Muscle of leg (tissue), 11 donors: ENCODE data around the gene RASGRF1. TPM values are rescaled to one million over a fixed set of nuclear protein-coding genes. Genes with fewer than 3 reads are reported as not detected.
A peak's percentile ranks its signal among the peaks of the same experiment; 100 is the strongest.

Experiments
- DNase-seq: peaks from one replicate; pipeline ENCODE4 v3.0.0; 2013
- H3K27ac ChIP-seq: one replicate; pipeline ENCODE4 v1.5.1; 2013; ENCODE audit warnings: mild to moderate bottlenecking, low read length, control low read depth
- H3K27me3 ChIP-seq: one replicate; pipeline ENCODE4 v1.6.1; 2013; ENCODE audit warnings: low read length; ENCODE audit not compliant: control insufficient read depth, insufficient read depth
- H3K36me3 ChIP-seq: one replicate; pipeline ENCODE4 v1.6.1; 2013; ENCODE audit warnings: low read length; ENCODE audit not compliant: control insufficient read depth, insufficient read depth
- H3K4me1 ChIP-seq: one replicate; pipeline ENCODE4 v1.6.1; 2013; ENCODE audit warnings: low read length; ENCODE audit not compliant: control insufficient read depth, insufficient read depth
- H3K4me3 ChIP-seq: one replicate; pipeline ENCODE4 v1.5.1; 2013; ENCODE audit warnings: low read length, control low read depth
- H3K9me3 ChIP-seq: replicated peaks from 2 replicates; pipeline ENCODE4 v1.6.1; 2013; ENCODE audit warnings: low read depth, low read length; ENCODE audit not compliant: control insufficient read depth
- WGBS: methylation state at CpG from one replicate; pipeline ENCODE4 v1.1.5; 2013; ENCODE audit warnings: missing lambda C conversion rate; ENCODE audit not compliant: insufficient coverage; 5-methylcytosine and 5-hydroxymethylcytosine counted together
- polyA plus RNA-seq, 8 donors: library from polyadenylated mRNA; unstranded; fragments of 120-200 nt; gene quantifications; one replicate each; pipeline versions ENCODE4 v1.2.1 to v1.2.3, GENCODE V29; 2013; ENCODE audit warnings: inconsistent platforms in 1 of 8, low replicate concordance in 1 of 8; ENCODE audit not compliant: insufficient read length in 8 of 8, insufficient read depth in 1 of 8
- total RNA-seq: library from RNA; stranded (reverse); fragments of 120-200 nt; gene quantifications from one replicate; pipeline ENCODE4 v1.2.4, GENCODE V29; 2013

The RASGRF1 gene
- total and polyA plus RNA-seq, 9 donors: 0.08 to 0.93 (median 0.16) TPM

DNA sequence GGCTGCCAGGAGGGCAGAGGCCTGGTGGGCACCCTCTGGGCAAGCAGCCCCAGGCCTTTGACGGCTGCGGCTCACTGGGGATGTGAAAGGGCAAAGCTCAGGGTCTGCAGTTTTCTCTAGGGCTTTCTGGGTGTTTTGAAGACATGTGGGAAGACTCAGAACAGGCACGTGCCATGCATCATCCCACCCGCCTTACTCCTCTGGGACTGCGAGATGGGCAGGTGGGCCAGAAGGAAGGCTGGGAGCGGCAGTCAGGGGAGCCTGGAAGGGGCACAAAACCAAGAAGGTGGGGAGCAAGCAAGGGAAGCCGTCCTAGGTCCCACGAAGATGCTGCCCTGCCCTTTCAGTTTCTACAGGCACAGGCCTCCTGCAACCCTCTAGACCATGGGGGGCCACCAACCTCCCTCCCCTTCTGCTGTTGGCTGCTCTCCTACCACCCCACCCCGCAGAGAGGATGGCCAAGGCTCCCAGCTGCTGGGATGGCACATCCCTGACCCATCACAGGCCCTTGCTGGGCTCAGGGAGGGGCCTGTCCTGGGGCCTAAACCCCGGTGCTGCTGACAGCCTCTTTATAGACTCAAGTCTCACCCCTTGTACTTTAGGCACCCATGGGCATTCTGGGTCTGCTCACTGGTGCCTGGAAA is 73.9 kb downstream of the RASGRF1 start:
- H3K4me3 ChIP-seq: no peak overlapping the region
- H3K36me3 ChIP-seq: no peaks in the 10 kb centered on the region
- no peak for DNase-seq
- H3K27ac ChIP-seq: no peak overlapping the region
- H3K9me3 ChIP-seq: no peaks in the 10 kb centered on the region
- 73% methylated on average over 8 of the region's 10 CpGs for WGBS
- H3K27me3 ChIP-seq: no peaks in the 10 kb centered on the region
- H3K4me1 ChIP-seq: no peaks in the 10 kb centered on the region

DNA sequence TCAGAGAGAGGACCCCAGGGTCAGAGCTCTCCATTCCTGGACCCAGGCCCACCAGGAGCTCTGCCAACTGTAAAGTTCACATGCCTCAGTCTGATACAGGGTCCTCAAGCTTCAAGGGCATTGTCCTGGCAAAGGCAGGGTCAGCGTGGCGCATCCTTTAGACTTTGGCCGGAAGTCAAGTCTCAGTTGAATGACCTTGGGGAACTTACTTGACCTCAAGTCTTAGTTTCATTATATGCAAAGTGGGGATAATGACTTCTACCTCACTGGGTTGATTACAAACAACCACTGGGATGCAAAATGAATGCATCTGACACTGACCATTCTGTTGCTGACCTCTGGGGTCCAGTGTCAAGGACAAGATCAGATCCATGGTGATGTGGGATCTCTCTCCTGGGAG is 75.2 kb downstream of the RASGRF1 start:
- 83% methylated on average over 2 of the region's 3 CpGs for WGBS
- Histone ChIP-seq H3K9me3 (no peaks in the 10 kb centered on the region), H3K36me3 (no peaks in the 10 kb centered on the region), H3K27ac (no peak overlapping the region), H3K4me3 (no peak overlapping the region), H3K27me3 (no peaks in the 10 kb centered on the region), H3K4me1 (no peaks in the 10 kb centered on the region)
- DNase-seq: no peak

DNA sequence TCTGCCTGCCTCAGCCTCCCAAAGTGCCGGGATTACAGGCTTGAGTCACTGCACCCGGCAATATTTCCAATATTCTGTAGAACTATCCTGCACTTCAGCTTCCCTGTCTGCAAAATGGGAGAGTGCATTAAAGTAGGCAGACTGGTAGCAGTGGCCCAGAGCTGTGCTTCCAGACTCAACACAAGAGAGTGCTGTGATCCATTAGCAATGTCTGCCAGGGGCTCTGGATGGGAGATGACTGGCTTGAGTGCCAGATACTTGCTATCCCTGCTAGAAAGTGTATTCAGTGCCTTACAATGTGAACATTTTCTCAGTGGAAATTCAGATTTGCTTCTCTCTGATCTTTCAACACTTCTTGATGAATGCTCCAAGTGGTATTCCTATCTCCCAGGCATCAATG is 80.3 kb downstream of the RASGRF1 start:
- no peaks in the 10 kb centered on the region for H3K27me3 ChIP-seq
- WGBS: 70% methylated on average over 2 of the region's 2 CpGs
- H3K4me3 ChIP-seq: no peak overlapping the region
- no peaks in the 10 kb centered on the region for H3K36me3 ChIP-seq
- H3K9me3 ChIP-seq: no peaks in the 10 kb centered on the region
- H3K4me1 ChIP-seq: peaks cover 3% of the 10 kb centered on the region
- DNase-seq: no peak
- H3K27ac ChIP-seq: no peak overlapping the region

DNA sequence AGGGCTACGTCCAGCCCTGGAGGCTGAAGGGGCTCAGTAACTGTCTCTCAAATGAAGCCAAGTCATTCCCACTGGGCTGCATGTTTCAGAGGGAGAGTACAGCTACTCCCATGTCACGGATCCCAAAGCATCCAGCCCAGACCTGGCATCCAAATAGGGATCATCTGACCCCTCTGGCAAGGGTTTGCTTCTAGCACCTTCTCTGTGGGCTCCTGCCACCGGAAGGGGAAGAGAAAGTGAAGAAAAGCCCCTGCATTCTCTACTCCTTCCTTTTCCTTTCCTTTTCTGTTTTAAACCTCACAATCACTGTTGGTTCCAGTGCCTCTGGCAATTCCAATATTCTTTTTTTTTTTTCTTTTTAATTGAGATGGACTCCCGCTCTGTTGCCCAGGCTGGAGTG is 81.2 kb downstream of the RASGRF1 start:
- H3K4me1 ChIP-seq: peaks cover 11% of the 10 kb centered on the region
- 25% methylated on average over 1 of the region's 4 CpGs for WGBS
- no peak for DNase-seq
- no peak overlapping the region for H3K4me3 ChIP-seq
- H3K9me3 ChIP-seq: no peaks in the 10 kb centered on the region
- no peak overlapping the region for H3K27ac ChIP-seq
- no peaks in the 10 kb centered on the region for H3K36me3 ChIP-seq
- no peaks in the 10 kb centered on the region for H3K27me3 ChIP-seq

DNA sequence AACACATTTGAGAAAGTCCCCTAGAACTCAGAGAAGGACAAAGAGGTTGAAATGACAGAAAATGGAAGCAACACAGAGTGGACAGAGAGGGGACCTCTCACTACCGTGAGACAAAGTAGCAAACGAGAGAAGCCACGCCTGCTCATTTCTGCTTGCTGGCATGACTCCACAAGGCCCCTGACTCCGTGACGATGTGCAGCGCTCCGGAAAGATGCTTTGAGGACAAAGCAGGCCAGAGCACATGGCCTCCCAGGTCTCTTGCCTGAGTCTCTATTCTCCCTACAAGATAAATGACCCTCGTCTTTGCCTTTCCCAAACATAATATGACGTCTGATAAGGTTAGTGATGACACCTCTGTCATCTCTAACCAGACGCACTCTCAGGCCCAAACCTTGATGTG is 81.9 kb downstream of the RASGRF1 start:
- Histone ChIP-seq H3K27me3 (no peaks in the 10 kb centered on the region), H3K4me1 (peaks cover 17% of the 10 kb centered on the region), H3K9me3 (no peaks in the 10 kb centered on the region), H3K4me3 (no peak overlapping the region), H3K27ac (no peak overlapping the region), H3K36me3 (no peaks in the 10 kb centered on the region)
- WGBS: 44% methylated on average over 8 of the region's 10 CpGs
- no peak for DNase-seq

DNA sequence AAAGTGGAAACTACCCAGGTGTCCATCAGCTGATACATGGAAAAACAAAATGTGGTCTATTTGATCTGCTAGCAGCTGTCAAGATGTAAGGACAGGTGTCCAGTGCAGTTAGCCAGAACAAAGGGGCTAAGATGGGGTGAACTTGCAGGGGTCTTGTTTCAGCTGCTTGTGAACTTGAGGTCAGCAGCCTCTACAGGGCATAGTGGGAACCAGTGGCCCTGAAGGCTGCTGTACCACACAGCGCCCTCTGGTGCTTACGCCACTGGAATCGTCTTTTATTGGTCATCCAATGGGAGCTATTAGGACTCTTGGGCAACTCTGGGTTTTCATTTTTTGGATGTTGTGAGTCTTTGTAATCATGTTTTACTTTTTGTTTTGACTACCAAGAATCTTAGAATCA is 83.5 kb downstream of the RASGRF1 start:
- Histone ChIP-seq H3K27ac (no peak overlapping the region), H3K36me3 (no peaks in the 10 kb centered on the region), H3K27me3 (no peaks in the 10 kb centered on the region), H3K4me1 (peaks cover 17% of the 10 kb centered on the region), H3K9me3 (no peaks in the 10 kb centered on the region), H3K4me3 (no peak overlapping the region)
- WGBS: 59% methylated on average over 3 of the region's 3 CpGs
- DNase-seq: peak; percentile 43

DNA sequence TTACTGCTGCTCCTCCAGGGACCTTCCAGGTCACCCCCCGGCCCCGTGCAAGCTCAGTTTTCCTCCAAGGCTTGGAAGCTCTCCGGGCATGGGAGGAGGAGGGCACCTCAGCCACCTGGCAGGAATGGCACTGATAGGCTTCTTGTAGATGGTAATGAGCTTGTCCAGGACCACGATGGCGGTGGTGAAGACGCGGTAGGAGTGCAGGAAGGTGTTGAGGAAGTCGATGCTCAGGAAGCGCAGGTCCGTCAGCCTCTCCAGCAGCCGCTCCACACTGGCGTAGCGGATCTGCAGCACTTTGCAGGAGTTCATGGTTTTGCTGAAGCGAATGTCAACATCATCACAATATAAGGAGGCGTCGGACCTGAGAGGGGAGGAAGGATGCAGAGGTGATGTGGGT is 84.5 kb downstream of the RASGRF1 start:
- no peak for DNase-seq
- H3K36me3 ChIP-seq: no peaks in the 10 kb centered on the region
- WGBS: 96% methylated on average over 13 of the region's 16 CpGs

DNA sequence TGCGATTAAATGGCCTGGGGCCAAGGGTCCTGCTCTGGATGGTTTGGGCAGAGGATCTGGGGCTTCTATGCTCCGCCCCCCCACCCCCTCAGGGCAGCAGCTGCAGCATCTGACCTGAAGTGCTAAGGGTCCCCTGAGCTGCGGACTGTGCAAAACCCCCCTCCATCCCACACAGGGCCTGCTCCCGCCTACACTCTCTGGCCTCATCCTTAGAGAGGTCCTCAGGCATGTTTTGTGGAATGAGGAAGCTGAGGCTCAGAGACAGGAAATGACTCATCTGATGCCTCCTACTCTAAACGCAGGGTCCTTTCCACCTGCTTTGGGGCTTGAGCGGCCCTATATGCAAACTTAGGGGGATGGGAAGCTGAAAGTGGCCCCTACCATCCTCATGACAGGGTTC is 86.2 kb downstream of the RASGRF1 start:
- Histone ChIP-seq H3K27me3 (no peaks in the 10 kb centered on the region), H3K36me3 (no peaks in the 10 kb centered on the region), H3K9me3 (no peaks in the 10 kb centered on the region), H3K4me1 (peaks cover 17% of the 10 kb centered on the region), H3K4me3 (no peak overlapping the region), H3K27ac (no peak overlapping the region)
- DNase-seq: peak; percentile 68
- 40% methylated on average over 1 of the region's 6 CpGs for WGBS

More for the DNA sequence above, 84.5 kb downstream of the RASGRF1 start:
- no peaks in the 10 kb centered on the region for H3K9me3 ChIP-seq
- no peak overlapping the region for H3K27ac ChIP-seq
- H3K4me1 ChIP-seq: peaks cover 17% of the 10 kb centered on the region
- no peak overlapping the region for H3K4me3 ChIP-seq
- no peaks in the 10 kb centered on the region for H3K27me3 ChIP-seq

DNA sequence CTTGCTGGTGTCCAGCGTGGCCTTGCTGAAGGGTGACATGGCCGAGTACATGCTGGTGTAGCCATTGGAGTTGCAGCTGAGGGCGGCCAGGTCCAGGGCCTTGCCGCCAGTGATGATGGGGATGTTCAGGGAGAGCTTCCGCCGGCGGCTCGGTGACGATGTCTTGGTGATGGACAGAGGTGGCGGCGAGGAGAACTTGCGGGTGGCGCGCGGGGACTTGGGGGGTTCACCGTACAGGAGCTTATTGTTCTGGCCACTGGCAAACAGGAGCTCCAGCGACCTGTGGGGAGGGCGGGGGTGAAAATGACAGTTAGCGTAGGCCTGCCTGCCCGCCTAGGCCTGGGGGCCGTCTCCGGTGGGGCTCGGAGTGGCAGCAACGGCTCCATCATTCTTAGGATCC is 86.7 kb downstream of the RASGRF1 start:
- Histone ChIP-seq H3K4me3 (no peak overlapping the region), H3K9me3 (no peaks in the 10 kb centered on the region), H3K27ac (no peak overlapping the region), H3K4me1 (peaks cover 17% of the 10 kb centered on the region), H3K27me3 (no peaks in the 10 kb centered on the region), H3K36me3 (no peaks in the 10 kb centered on the region)
- WGBS: 85% methylated on average over 24 of the region's 24 CpGs
- no peak for DNase-seq

DNA sequence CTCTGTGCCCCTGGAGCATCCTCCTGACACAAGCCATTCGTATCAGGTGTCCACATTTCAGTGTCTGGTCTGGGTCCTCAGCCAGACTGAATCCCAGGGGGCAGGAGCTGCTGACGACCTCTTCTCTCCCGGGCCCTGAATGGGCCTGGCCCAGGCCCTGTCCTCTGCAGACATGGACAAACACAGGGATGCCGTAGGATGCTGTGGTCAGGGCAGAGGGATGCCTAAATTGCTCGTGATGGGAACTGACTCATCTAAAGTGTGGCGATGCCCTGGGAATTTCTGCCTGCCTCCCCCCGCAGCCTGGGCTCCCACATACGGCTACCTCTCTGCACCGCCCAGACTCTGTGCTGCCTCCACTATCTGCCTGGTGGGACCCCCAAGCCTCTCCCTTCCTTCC is 87.3 kb downstream of the RASGRF1 start:
- no peak for DNase-seq
- Histone ChIP-seq H3K4me1 (peaks cover 17% of the 10 kb centered on the region), H3K4me3 (no peak overlapping the region), H3K27ac (no peak overlapping the region), H3K27me3 (no peaks in the 10 kb centered on the region), H3K9me3 (no peaks in the 10 kb centered on the region), H3K36me3 (no peaks in the 10 kb centered on the region)
- 79% methylated on average over 9 of the region's 9 CpGs for WGBS

DNA sequence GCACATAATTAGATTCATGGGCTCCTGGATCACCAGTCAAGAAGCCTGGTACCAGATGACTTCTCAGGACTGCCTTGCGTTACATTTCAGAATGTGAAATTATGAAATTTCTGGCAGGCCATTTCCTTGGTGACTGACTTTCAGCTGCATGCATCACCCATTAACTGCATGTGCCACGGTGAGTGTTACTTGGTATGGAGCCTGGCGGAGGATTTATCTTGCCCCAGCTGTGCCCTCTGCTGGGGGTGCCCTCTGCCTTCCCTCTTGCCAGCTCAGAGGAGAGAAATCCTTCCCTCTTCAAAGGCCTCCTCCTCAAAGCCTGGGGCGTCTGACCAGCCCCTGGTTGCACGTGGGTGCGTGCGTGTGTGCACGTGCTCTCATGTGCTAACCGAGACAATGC is 88.0 kb downstream of the RASGRF1 start:
- no peak for DNase-seq
- no peak overlapping the region for H3K4me3 ChIP-seq
- WGBS: 86% methylated on average over 7 of the region's 9 CpGs

More for the DNA sequence above, 88.0 kb downstream of the RASGRF1 start:
- Histone ChIP-seq H3K9me3 (no peaks in the 10 kb centered on the region), H3K4me1 (peaks cover 17% of the 10 kb centered on the region), H3K27ac (no peak overlapping the region), H3K36me3 (no peaks in the 10 kb centered on the region), H3K27me3 (no peaks in the 10 kb centered on the region)
